Nephron (organoid): ENCODE data around the gene ZNF530.

Experiments used
- H3K27ac Mint-ChIP-seq, 3 experiments: 2 replicates each; pipeline ENCODE4 v1.8.0; 2020; ENCODE audit warnings: mixed read lengths in 3 of 3, mild to moderate bottlenecking in 2 of 3, moderate library complexity in 1 of 3
- H3K27me3 Mint-ChIP-seq: 2 replicates; pipeline ENCODE4 v1.8.0; 2021; ENCODE audit warnings: low read depth, mild to moderate bottlenecking, moderate library complexity, mixed read lengths
- H3K36me3 Mint-ChIP-seq: 2 replicates; pipeline ENCODE4 v1.8.0; 2020; ENCODE audit warnings: low read depth, mixed read lengths
- H3K4me1 Mint-ChIP-seq: 2 replicates; pipeline ENCODE4 v1.8.0; 2020; ENCODE audit warnings: mixed read lengths
- H3K4me3 Mint-ChIP-seq, 3 experiments: 2 replicates each; pipeline ENCODE4 v1.8.0; 2020; ENCODE audit warnings: mild to moderate bottlenecking in 3 of 3, mixed read lengths in 3 of 3, moderate library complexity in 2 of 3
- H3K9me3 Mint-ChIP-seq: 2 replicates; pipeline ENCODE4 v1.8.0; 2020; ENCODE audit warnings: mixed read lengths
- TF ChIP-seq, protein P1 (sequence below), 3 experiments: fragments of 200-600 bp; sonication (generic); IDR thresholded peaks; one replicate each; pipeline ENCODE4 v1.5.0; 2021; ENCODE audit warnings: antibody characterized with exemption in 3 of 3; ENCODE audit not compliant: unreplicated experiment in 3 of 3

Gene ZNF530

DNA sequence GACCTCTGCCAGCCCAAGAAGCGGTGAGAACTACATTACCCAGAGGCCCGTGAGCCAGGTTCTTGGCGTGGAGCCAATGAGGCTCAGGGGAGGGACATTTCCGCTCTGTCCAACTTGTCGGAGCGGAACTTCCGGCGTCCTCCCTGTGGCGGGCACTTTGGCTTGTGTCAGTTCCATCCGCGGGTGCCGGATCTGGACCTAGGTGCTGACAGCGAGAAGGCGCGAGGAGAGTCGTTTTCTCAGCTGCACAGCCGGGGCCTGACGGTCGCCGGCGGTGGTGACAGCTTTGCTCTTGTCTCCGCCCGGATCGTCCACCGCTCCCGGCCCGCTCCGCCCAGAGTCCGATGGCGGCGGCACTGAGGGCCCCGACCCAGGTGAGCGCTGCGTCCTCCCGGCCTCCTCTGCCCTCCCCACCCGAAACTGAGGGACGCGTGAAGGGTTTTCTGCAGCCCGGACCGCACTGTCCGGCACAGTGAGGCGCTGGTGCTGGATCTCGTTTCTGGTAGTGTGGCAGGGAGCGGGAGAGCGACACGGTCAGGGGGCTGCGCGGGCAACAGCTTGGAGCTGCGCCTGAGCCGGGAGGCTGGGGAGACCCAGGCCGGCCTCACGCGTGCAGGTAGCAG lies at the start of gene ZNF530:
Gene ZNF530, plus strand, starts transcription at position 125 of the 623 bp plus-strand sequence. CDS start 4,461 bp downstream, outside the sequence.
- Mint-ChIP-seq H3K9me3 (peaks cover 64% of the 10 kb centered on the region), H3K27ac (peak within 1 kb of the TSS; percentile 47 to 68 (median 56)), H3K27me3 (no peaks in the 10 kb centered on the region), H3K4me1 (peaks cover 5% of the 10 kb centered on the region), H3K4me3 (peak within 1 kb of the TSS; percentile 87 to 94 (median 93)), H3K36me3 (peaks cover 58% of the 10 kb centered on the region)
- TF ChIP-seq, protein P1, sequence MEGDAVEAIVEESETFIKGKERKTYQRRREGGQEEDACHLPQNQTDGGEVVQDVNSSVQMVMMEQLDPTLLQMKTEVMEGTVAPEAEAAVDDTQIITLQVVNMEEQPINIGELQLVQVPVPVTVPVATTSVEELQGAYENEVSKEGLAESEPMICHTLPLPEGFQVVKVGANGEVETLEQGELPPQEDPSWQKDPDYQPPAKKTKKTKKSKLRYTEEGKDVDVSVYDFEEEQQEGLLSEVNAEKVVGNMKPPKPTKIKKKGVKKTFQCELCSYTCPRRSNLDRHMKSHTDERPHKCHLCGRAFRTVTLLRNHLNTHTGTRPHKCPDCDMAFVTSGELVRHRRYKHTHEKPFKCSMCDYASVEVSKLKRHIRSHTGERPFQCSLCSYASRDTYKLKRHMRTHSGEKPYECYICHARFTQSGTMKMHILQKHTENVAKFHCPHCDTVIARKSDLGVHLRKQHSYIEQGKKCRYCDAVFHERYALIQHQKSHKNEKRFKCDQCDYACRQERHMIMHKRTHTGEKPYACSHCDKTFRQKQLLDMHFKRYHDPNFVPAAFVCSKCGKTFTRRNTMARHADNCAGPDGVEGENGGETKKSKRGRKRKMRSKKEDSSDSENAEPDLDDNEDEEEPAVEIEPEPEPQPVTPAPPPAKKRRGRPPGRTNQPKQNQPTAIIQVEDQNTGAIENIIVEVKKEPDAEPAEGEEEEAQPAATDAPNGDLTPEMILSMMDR (IDR thresholded peaks at IDR 0.05; ENCODE audit: unreplicated experiment in 3 of 3) = no peak

- Mint-ChIP-seq H3K27me3 (peaks cover 5% of the 10 kb centered on the region), H3K9me3 (peaks cover 87% of the 10 kb centered on the region), H3K4me3 (no peak overlapping the region), H3K27ac (no peak overlapping the region), H3K4me1 (no peaks in the 10 kb centered on the region), H3K36me3 (peaks cover 100% of the 10 kb centered on the region)
- TF ChIP-seq, protein P1 (IDR thresholded peaks at IDR 0.05; ENCODE audit: unreplicated experiment in 3 of 3) = no peak
Measured at GRCh38 chr19:57552432-57552831, 47.3 kb upstream of the ZNF530 start.

- H3K27me3 Mint-ChIP-seq = no peaks in the 10 kb centered on the region
- peaks cover 73% of the 10 kb centered on the region for H3K9me3 Mint-ChIP-seq
- H3K4me1 Mint-ChIP-seq = peaks cover 21% of the 10 kb centered on the region
- H3K36me3 Mint-ChIP-seq = peaks cover 78% of the 10 kb centered on the region
- H3K4me3 Mint-ChIP-seq = peak overlapping the region; percentile 96 to 100 (median 99)
- TF ChIP-seq, protein P1 (IDR thresholded peaks at IDR 0.05; ENCODE audit: unreplicated experiment in 3 of 3) = no peak
- H3K27ac Mint-ChIP-seq = no peak overlapping the region
Measured at GRCh38 chr19:57557659-57558058, 42.0 kb upstream of the ZNF530 start.

DNA sequence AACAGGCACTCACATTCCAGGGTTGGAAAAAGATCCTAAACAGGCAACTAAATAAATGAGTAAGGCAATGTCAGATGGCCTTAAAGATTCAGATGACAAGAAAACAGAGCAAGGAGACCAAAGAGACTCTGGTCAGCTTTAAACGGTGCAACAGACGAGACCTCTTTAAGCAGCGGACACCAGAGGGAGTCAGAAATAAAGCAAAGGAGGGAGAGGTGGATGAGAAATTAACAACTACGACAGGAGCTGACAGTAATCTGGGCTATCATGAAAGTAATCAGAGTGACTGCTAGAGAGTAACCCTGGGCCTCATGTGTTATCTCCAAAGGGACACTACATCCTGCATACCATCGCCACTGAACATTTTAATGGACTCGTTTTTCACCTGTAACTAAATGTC lies 41.2 kb upstream of the ZNF530 start:
- no peaks in the 10 kb centered on the region for H3K27me3 Mint-ChIP-seq
- peak overlapping the region; percentile 96 to 100 (median 99) for H3K4me3 Mint-ChIP-seq

DNA sequence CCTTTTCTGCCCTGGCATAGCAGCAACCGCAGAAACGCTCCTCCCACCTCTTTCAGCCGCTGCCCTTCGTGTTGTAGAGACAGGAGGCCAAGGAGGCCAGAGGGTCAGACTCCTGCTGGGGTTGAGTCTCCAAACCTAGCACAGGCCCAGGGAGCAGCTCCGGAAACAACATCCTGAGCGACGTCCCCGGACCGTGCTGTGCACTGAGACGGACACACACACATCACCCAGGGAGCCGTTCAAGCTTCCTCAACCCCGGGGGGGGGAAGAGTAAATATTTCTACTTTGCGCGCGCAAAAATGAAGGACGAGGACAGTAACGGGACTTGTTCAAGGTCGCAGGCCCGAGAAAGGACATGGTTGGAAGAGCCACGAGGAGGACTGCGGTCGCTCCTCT lies 40.7 kb upstream of the ZNF530 start:
- Mint-ChIP-seq H3K27ac (peak overlapping the region; percentile 74 to 89 (median 78)), H3K36me3 (peaks cover 64% of the 10 kb centered on the region), H3K27me3 (no peaks in the 10 kb centered on the region), H3K4me3 (peak overlapping the region; percentile 96 to 100 (median 99)), H3K9me3 (peaks cover 66% of the 10 kb centered on the region), H3K4me1 (peaks cover 21% of the 10 kb centered on the region)
- TF ChIP-seq, protein P1 (IDR thresholded peaks at IDR 0.05; ENCODE audit: unreplicated experiment in 3 of 3) = no peak

More for the DNA sequence above, 41.2 kb upstream of the ZNF530 start:
- Mint-ChIP-seq H3K9me3 (peaks cover 68% of the 10 kb centered on the region), H3K4me1 (peaks cover 21% of the 10 kb centered on the region), H3K36me3 (peaks cover 69% of the 10 kb centered on the region), H3K27ac (peak overlapping the region; percentile 74 to 89 (median 78))
- TF ChIP-seq, protein P1 (IDR thresholded peaks at IDR 0.05; ENCODE audit: unreplicated experiment in 3 of 3) = no peak
